HCT116 (cell line): ENCODE measurements around the gene CYSLTR2. TPM values are rescaled to one million over a fixed set of nuclear protein-coding genes. Genes with fewer than 3 reads are reported as not detected.

Experiments
- ATAC-seq: fragments of 200-7000 bp; cut with Tn5 transposase; 2 replicates; pipeline ENCODE4 v1.9.1; 2020; ENCODE audit warnings: mild to moderate bottlenecking, moderate library complexity
- BruUV-seq: library from RNA; stranded (reverse); fragments of 400-500 nt; replicated peaks from 2 replicates; lab custom pipeline; 2021; lab: Mats Ljungman, UMichigan
- CTCF ChIA-PET: fragments of 300-600 bp; sonication (Branson Sonifier 250); formaldehyde crosslinking; loops from one replicate; lab custom pipeline; 2021; ENCODE audit warnings: antibody characterized with exemption; lab: Charles Lee
- POLR2A ChIA-PET: fragments of 300-600, 350-600 bp; sonication (Branson Sonifier 250); formaldehyde crosslinking; loops from one replicate; lab custom pipeline; 2021; ENCODE audit warnings: antibody characterized with exemption; lab: Charles Lee
- RAD21 ChIA-PET, 2 experiments: fragments of 300-600 bp; sonication (Branson Sonifier 250); formaldehyde crosslinking; loops; one replicate each; lab custom pipeline; 2023; ENCODE audit warnings: low total read pairs in 2 of 2; ENCODE audit not compliant: uncharacterized antibody in 2 of 2, unreplicated experiment in 2 of 2, low non-redundant PET in 1 of 2; lab: Charles Lee
- DNase-seq: peaks from one replicate; pipeline ENCODE4 v3.0.0-alpha.2; 2010; ENCODE audit warnings: low read depth, low spot score
- H2AFZ ChIP-seq: fragments of 200-600 bp; shearing (Covaris generic), sonication (generic); 2 replicates; pipeline ENCODE4 v1.6.1; 2017; ENCODE audit warnings: low read depth, mixed run types, mixed read lengths, antibody characterized with exemption, low read length; ENCODE audit not compliant: poor library complexity, severe bottlenecking
- H3K27ac ChIP-seq: 2 replicates; pipeline ENCODE4 v1.5.1; 2012; ENCODE audit warnings: low read depth, low read length
- H3K27me3 ChIP-seq: fragments of 200-600 bp; sonication (generic); 2 replicates; pipeline ENCODE4 v1.6.1; 2016; ENCODE audit warnings: mixed run types, low read length, mixed read lengths; ENCODE audit not compliant: insufficient read depth
- H3K36me3 ChIP-seq, 2 experiments: fragments of 200-500 bp in 1 of 2; fragments of 200-600 bp in 1 of 2; sonication (Bioruptor generic) in 1 of 2; sonication (generic) in 1 of 2; 2 replicates each; pipeline versions ENCODE4 v1.5.1 to v1.6.1; 2014 to 2016; ENCODE audit warnings: low read length in 2 of 2, inconsistent platforms in 1 of 2, mixed read lengths in 1 of 2, mixed run types in 1 of 2; ENCODE audit not compliant: insufficient read depth in 2 of 2, control insufficient read depth in 1 of 2
- H3K4me1 ChIP-seq, 2 experiments: fragments of 200-600 bp in 1 of 2; sonication (generic) in 1 of 2; 2 replicates each; pipeline versions ENCODE4 v1.5.1 to v1.6.1; 2012 to 2017; ENCODE audit warnings: low read length in 2 of 2, inconsistent platforms in 1 of 2, mild to moderate bottlenecking in 1 of 2, mixed read lengths in 1 of 2, mixed run types in 1 of 2, moderate library complexity in 1 of 2; ENCODE audit not compliant: insufficient read depth in 2 of 2, control insufficient read depth in 1 of 2
- H3K4me2 ChIP-seq: fragments of 200-600 bp; sonication (generic); 2 replicates; pipeline ENCODE4 v1.6.1; 2017; ENCODE audit warnings: mixed run types, low read length, mixed read lengths
- H3K4me3 ChIP-seq, 2 experiments: fragments of 200-600 bp in 1 of 2; sonication (generic) in 1 of 2; replicated peaks in 1 of 2; 2 replicates each; pipeline ENCODE4 v1.5.1; 2011 to 2016; ENCODE audit warnings: low read length in 2 of 2, control low read depth in 1 of 2, low read depth in 1 of 2, mild to moderate bottlenecking in 1 of 2, mixed read lengths in 1 of 2, mixed run types in 1 of 2
- H3K79me2 ChIP-seq: fragments of 200-600 bp; sonication (generic); 2 replicates; pipeline ENCODE4 v1.6.1; 2017; ENCODE audit warnings: mild to moderate bottlenecking, mixed run types, low read length, moderate library complexity, mixed read lengths; ENCODE audit not compliant: insufficient read depth
- H3K9ac ChIP-seq: fragments of 200-600 bp; sonication (generic); 2 replicates; pipeline ENCODE4 v1.6.1; 2016; ENCODE audit warnings: low read length, mixed read lengths
- H3K9me2 ChIP-seq: fragments of 200-600 bp; sonication (generic), shearing (Covaris generic); 2 replicates; pipeline ENCODE4 v1.6.1; 2017; ENCODE audit warnings: mixed run types, mild to moderate bottlenecking, moderate library complexity; ENCODE audit not compliant: insufficient read depth
- H3K9me3 ChIP-seq, 2 experiments: fragments of 200-500 bp in 1 of 2; fragments of 200-600 bp in 1 of 2; sonication (Bioruptor generic) in 1 of 2; sonication (generic) in 1 of 2; 2 replicates each; pipeline ENCODE4 v1.6.1; 2014 to 2017; ENCODE audit warnings: low read length in 2 of 2, mixed read lengths in 2 of 2, inconsistent platforms in 1 of 2, low read depth in 1 of 2, mild to moderate bottlenecking in 1 of 2, mixed run types in 1 of 2, moderate library complexity in 1 of 2; ENCODE audit not compliant: control insufficient read depth in 1 of 2, insufficient read depth in 1 of 2
- H4K20me1 ChIP-seq: fragments of 200-600 bp; sonication (generic), shearing (Covaris generic); 2 replicates; pipeline ENCODE4 v1.6.1; 2017; ENCODE audit warnings: mixed run types, mild to moderate bottlenecking, moderate library complexity; ENCODE audit not compliant: insufficient read depth
- CBX3 ChIP-seq: IDR thresholded peaks from 2 replicates; pipeline ENCODE4 v1.6.1; 2012; ENCODE audit warnings: low read depth
- CEBPB ChIP-seq: IDR thresholded peaks from 2 replicates; pipeline ENCODE4 v1.6.1; 2012; ENCODE audit warnings: low read depth
- EGR1 ChIP-seq: IDR thresholded peaks from 2 replicates; pipeline ENCODE4 v1.6.1; 2012; ENCODE audit warnings: low read depth
- EZH2 ChIP-seq: fragments of 200-600 bp; sonication (generic); IDR thresholded peaks from 2 replicates; pipeline ENCODE4 v1.6.1; 2017; ENCODE audit warnings: antibody characterized with exemption, mixed run types
- EZH2phosphoT487 ChIP-seq: fragments of 200-600 bp; IDR thresholded peaks from 2 replicates; pipeline ENCODE4 v1.6.1; 2018; ENCODE audit warnings: antibody characterized with exemption, borderline replicate concordance
- MAX ChIP-seq: IDR thresholded peaks from 2 replicates; pipeline ENCODE4 v1.6.1; 2012
- POLR2A ChIP-seq: IDR thresholded peaks from 2 replicates; pipeline ENCODE4 v1.7.0; 2011; ENCODE audit warnings: borderline replicate concordance; ENCODE audit not compliant: insufficient read depth, insufficient read length; ENCODE audit errors: extremely low read depth
- REST ChIP-seq: IDR thresholded peaks from 2 replicates; pipeline ENCODE4 v1.6.1; 2012; ENCODE audit warnings: low read depth
- SIN3A ChIP-seq: IDR thresholded peaks from 2 replicates; pipeline ENCODE4 v1.6.1; 2012; ENCODE audit warnings: low read depth
- SP1 ChIP-seq: IDR thresholded peaks from 2 replicates; pipeline ENCODE4 v1.6.1; 2012; ENCODE audit warnings: low read depth
- SRF ChIP-seq: IDR thresholded peaks from 2 replicates; pipeline ENCODE4 v1.6.1; 2012; ENCODE audit warnings: low read depth
- TCF7L2 ChIP-seq: IDR thresholded peaks from 2 replicates; pipeline ENCODE4 v1.7.0; 2011; ENCODE audit warnings: borderline replicate concordance, inconsistent platforms; ENCODE audit not compliant: insufficient read depth, insufficient read length; ENCODE audit errors: extremely low read depth
- YY1 ChIP-seq: IDR thresholded peaks from 2 replicates; pipeline ENCODE4 v1.6.1; 2011; ENCODE audit warnings: low read length, low read depth, moderate library complexity, mild to moderate bottlenecking; ENCODE audit not compliant: insufficient replicate concordance; ENCODE audit errors: extremely low read depth
- ZBTB33 ChIP-seq: IDR thresholded peaks from 2 replicates; pipeline ENCODE4 v1.6.1; 2011; ENCODE audit warnings: mild to moderate bottlenecking, low read length, moderate library complexity; ENCODE audit not compliant: insufficient replicate concordance; ENCODE audit errors: extremely low read depth
- ZFX ChIP-seq: fragments of 450-650 bp; IDR thresholded peaks from 2 replicates; pipeline ENCODE4 v1.6.1; 2017
- ZNF274 ChIP-seq: fragments of 200-500 bp; sonication (Bioruptor generic); IDR thresholded peaks from 2 replicates; pipeline ENCODE4 v1.6.1; 2014; ENCODE audit warnings: mild to moderate bottlenecking, low read depth, low read length, inconsistent platforms
- intact Hi-C: fragments of 100-400 bp; cut with micrococcal nuclease; formaldehyde crosslinking; loops from 2 replicates; pipeline ENCODE4 v1.10.0; 2022
- total RNA-seq: library from RNA; stranded (reverse); gene quantifications from one replicate; pipeline ENCODE4 v1.2.1, GENCODE V29; 2021; ENCODE audit not compliant: unreplicated experiment
- TF ChIP-seq, protein P1 (sequence below), 3 experiments: fragments of 200-600 bp in 1 of 3; sonication (generic) in 1 of 3; IDR thresholded peaks in 2 of 3; conservative IDR thresholded peaks in 1 of 3; 2 replicates each; pipeline ENCODE4 v1.5.1; 2012 to 2017; ENCODE audit warnings: low read depth in 2 of 3, low read length in 2 of 3, antibody characterized with exemption in 1 of 3, borderline replicate concordance in 1 of 3, control low read depth in 1 of 3, mild to moderate bottlenecking in 1 of 3, mixed read lengths in 1 of 3, mixed run types in 1 of 3, moderate library complexity in 1 of 3; ENCODE audit not compliant: insufficient read depth in 1 of 3

The CYSLTR2 gene
- total RNA-seq, 1 experiment from 2014 or later = not detected

DNA sequence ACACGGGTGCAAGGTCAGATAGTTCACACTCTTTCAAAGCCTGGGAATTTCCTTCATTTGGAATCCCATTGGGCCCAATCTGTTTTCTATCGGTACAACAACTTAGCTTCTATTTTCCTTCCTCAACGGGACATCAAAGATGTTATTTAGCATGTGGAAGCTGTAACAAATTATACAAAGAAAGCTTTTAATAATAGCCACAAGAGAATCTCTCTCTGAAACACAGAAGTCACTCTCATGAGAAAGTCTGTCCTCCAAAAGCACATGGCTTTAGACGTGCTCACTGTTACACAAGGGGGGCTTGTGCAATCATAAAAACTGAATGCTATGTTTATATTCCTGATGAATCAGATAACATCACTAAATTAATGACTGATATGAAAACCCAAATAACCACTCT lies 28.9 kb upstream of the CYSLTR2 start (continued):
- TF ChIP-seq REST = no peak
- no peak for TF ChIP-seq POLR2A
- TF ChIP-seq CEBPB = no peak

DNA sequence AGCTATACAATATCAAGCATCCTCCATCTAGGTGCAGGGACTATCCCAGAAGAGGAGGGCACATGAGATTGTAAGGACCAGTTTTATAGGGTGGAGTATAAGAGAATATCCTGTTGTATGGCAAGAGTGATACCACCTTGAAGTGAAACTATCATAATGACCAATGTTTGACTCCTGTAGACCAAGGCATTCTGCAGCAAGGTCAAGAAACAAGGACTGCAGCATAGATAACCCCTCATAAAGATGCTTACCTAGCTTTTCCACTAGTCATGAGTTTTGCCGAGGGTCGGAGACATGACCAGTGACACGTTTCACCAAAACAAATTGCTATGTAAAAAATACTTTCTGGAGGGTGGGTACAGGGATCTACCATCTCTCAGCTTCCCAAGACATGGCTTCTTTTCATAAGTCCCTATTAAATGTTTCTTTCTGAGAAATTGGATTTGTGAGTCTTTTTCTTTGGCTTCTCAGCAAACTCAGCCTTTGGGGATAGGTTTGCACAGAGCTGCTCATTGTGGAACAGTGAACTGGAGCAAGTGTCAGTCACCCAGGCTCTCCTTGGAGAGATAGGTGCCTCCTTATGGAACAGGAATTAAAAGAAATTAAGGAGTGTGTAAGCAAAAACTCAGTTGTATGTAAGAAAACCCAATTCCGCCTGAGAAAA lies 28.2 kb upstream of the CYSLTR2 start:
- no peak overlapping the region for H3K4me2 ChIP-seq
- H3K27ac ChIP-seq = no peak overlapping the region
- ChIA-PET POLR2A (no interaction called here), CTCF (no interaction called here), RAD21 (no interaction called here)
- H3K4me3 ChIP-seq = no peak overlapping the region
- intact Hi-C loops = no loop called here
- ATAC-seq (no peak), DNase-seq (no peak)
- H3K79me2 ChIP-seq = no peaks in the 10 kb centered on the region
- H3K9me3 ChIP-seq = peaks cover 0 to 4% of the 10 kb centered on the region in 2 experiments; a peak in 3 of 4 replicates
- no peak overlapping the region for H2AFZ ChIP-seq
- TF ChIP-seq, protein P1, sequence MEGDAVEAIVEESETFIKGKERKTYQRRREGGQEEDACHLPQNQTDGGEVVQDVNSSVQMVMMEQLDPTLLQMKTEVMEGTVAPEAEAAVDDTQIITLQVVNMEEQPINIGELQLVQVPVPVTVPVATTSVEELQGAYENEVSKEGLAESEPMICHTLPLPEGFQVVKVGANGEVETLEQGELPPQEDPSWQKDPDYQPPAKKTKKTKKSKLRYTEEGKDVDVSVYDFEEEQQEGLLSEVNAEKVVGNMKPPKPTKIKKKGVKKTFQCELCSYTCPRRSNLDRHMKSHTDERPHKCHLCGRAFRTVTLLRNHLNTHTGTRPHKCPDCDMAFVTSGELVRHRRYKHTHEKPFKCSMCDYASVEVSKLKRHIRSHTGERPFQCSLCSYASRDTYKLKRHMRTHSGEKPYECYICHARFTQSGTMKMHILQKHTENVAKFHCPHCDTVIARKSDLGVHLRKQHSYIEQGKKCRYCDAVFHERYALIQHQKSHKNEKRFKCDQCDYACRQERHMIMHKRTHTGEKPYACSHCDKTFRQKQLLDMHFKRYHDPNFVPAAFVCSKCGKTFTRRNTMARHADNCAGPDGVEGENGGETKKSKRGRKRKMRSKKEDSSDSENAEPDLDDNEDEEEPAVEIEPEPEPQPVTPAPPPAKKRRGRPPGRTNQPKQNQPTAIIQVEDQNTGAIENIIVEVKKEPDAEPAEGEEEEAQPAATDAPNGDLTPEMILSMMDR (IDR thresholded peaks at IDR 0.05 in 2 of 3, conservative IDR thresholded peaks at IDR 0.05 in 1 of 3; ENCODE audit: borderline replicate concordance in 1 of 3, insufficient read depth in 1 of 3, low read depth in 2 of 3, low read length in 2 of 3) = no peak
- TF ChIP-seq SP1 (no peak), EZH2phosphoT487 (no peak), SRF (no peak), TCF7L2 (no peak), ZFX (no peak), EZH2 (no peak), ZBTB33 (no peak), YY1 (no peak), CBX3 (no peak), EGR1 (no peak), MAX (no peak), ZNF274 (no peak), CEBPB (no peak), SIN3A (no peak)
- H3K27me3 ChIP-seq = no peaks in the 10 kb centered on the region
- no TSS peak for BruUV-seq
- no peaks in the 10 kb centered on the region for H3K4me1 ChIP-seq
- no peaks in the 10 kb centered on the region for H3K36me3 ChIP-seq
- no peaks in the 10 kb centered on the region for H4K20me1 ChIP-seq
- no peak overlapping the region for H3K9ac ChIP-seq
- H3K9me2 ChIP-seq = no peaks in the 10 kb centered on the region
